ENCODE data around the gene IL9. TPM values are rescaled to one million over a fixed set of nuclear protein-coding genes. Genes with fewer than 3 reads are reported as not detected.

IL9 gene
- total RNA-seq: not detected

- TF ChIP-seq CTCF (IDR thresholded peaks at IDR 0.05): no peak
- H3K36me3 ChIP-seq: no peaks in the 10 kb centered on the region
- no peak within 1 kb of the TSS for H3K27ac ChIP-seq
- no peak within 1 kb of the TSS for H3K4me3 ChIP-seq
- no peaks in the 10 kb centered on the region for H3K9me3 ChIP-seq
- H3K4me1 ChIP-seq (ENCODE audit: control insufficient read depth in 1 of 2, low read depth in 2 of 2): no peaks in the 10 kb centered on the region
- H3K27me3 ChIP-seq (replicated peaks; ENCODE audit: insufficient read depth): no peaks in the 10 kb centered on the region
- no peak for DNase-seq (ENCODE audit: low spot score)
- no peak for ATAC-seq (ENCODE audit: insufficient number of reproducible peaks, low FRiP score, low read depth)
Observed at GRCh38 chr5:135895474-135896006, at the start of gene IL9. TSS of gene IL9 (minus strand) at chr5:135895841. CDS start at chr5:135895816, 25 bp downstream.

GRCh38 chr5:135944967-135945560, 49.4 kb upstream of the IL9 start:
- Histone ChIP-seq H3K4me1 (ENCODE audit: control insufficient read depth in 1 of 2, low read depth in 2 of 2) (no peaks in the 10 kb centered on the region), H3K4me3 (no peak overlapping the region), H3K36me3 (no peaks in the 10 kb centered on the region), H3K27me3 (replicated peaks; ENCODE audit: insufficient read depth) (no peaks in the 10 kb centered on the region), H3K27ac (no peak overlapping the region), H3K9me3 (no peaks in the 10 kb centered on the region)
- peak; percentile 11 for DNase-seq (ENCODE audit: low spot score)
- TF ChIP-seq CTCF (IDR thresholded peaks at IDR 0.05): peak; percentile 73
- peak; percentile 65 for ATAC-seq (ENCODE audit: insufficient number of reproducible peaks, low FRiP score, low read depth)

- H3K27me3 ChIP-seq (replicated peaks; ENCODE audit: insufficient read depth): no peaks in the 10 kb centered on the region
- TF ChIP-seq CTCF (IDR thresholded peaks at IDR 0.05): no peak
- DNase-seq (ENCODE audit: low spot score) (no peak), ATAC-seq (ENCODE audit: insufficient number of reproducible peaks, low FRiP score, low read depth) (no peak)
- H3K36me3 ChIP-seq: no peaks in the 10 kb centered on the region
- no peaks in the 10 kb centered on the region for H3K9me3 ChIP-seq
- H3K27ac ChIP-seq: no peak overlapping the region
- no peak overlapping the region for H3K4me3 ChIP-seq
- H3K4me1 ChIP-seq (ENCODE audit: control insufficient read depth in 1 of 2, low read depth in 2 of 2): no peaks in the 10 kb centered on the region
Observed at GRCh38 chr5:135944564-135944963, 48.9 kb upstream of the IL9 start.

GRCh38 chr5:135942202-135942771, 46.6 kb upstream of the IL9 start:
- TF ChIP-seq CTCF (IDR thresholded peaks at IDR 0.05): no peak
- no peaks in the 10 kb centered on the region for H3K36me3 ChIP-seq
- no peaks in the 10 kb centered on the region for H3K4me1 ChIP-seq (ENCODE audit: control insufficient read depth in 1 of 2, low read depth in 2 of 2)
- no peaks in the 10 kb centered on the region for H3K9me3 ChIP-seq
- H3K27me3 ChIP-seq (replicated peaks; ENCODE audit: insufficient read depth): no peaks in the 10 kb centered on the region
- no peak overlapping the region for H3K4me3 ChIP-seq
- no peak overlapping the region for H3K27ac ChIP-seq
- DNase-seq (ENCODE audit: low spot score): no peak
- ATAC-seq (ENCODE audit: insufficient number of reproducible peaks, low FRiP score, low read depth): no peak

GRCh38 chr5:135941711-135942110, 46.1 kb upstream of the IL9 start:
- DNase-seq (ENCODE audit: low spot score): no peak
- Histone ChIP-seq H3K9me3 (no peaks in the 10 kb centered on the region), H3K27me3 (replicated peaks; ENCODE audit: insufficient read depth) (no peaks in the 10 kb centered on the region), H3K27ac (no peak overlapping the region), H3K36me3 (no peaks in the 10 kb centered on the region), H3K4me1 (ENCODE audit: control insufficient read depth in 1 of 2, low read depth in 2 of 2) (no peaks in the 10 kb centered on the region), H3K4me3 (no peak overlapping the region)
- TF ChIP-seq CTCF (IDR thresholded peaks at IDR 0.05): no peak
- ATAC-seq (ENCODE audit: insufficient number of reproducible peaks, low FRiP score, low read depth): no peak

Data from thoracic aorta (tissue), 2 donors.